LNCaP clone FGC (cell line): ENCODE measurements around the gene SDR42E1.

Experiments
- DNase-seq: peaks from one replicate; pipeline ENCODE4 v3.0.0-alpha.2; 2011; ENCODE audit warnings: low read depth
- H3K4me3 ChIP-seq: 2 replicates; pipeline ENCODE4 v1.5.1; 2011; ENCODE audit warnings: mild to moderate bottlenecking, low read depth, low read length, control low read depth
- TF ChIP-seq, protein P1 (sequence below): IDR thresholded peaks from 2 replicates; pipeline ENCODE4 v1.5.1; 2012; ENCODE audit warnings: mild to moderate bottlenecking; ENCODE audit not compliant: control insufficient read depth, insufficient read depth; ENCODE audit errors: extremely low read depth

The SDR42E1 gene

DNA sequence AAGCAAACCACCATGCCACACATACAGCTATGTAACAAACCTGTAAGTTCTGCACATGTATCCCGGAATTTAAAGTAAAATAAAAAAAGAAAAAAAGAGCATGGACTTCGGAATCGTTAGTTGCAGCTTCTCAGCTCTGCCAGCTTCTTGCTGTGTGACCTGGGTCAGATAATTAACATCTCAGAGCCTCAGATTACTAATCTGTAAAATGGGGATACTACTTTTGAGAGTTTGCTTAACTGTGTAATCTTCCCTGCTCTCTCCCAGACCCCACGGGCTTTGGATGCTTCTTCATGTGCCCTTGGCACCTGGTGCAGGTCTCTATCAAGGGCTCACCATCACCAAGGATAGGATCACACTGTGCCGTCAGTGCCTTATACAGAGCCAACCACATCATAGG lies 40.4 kb upstream of the SDR42E1 start:
- no peak overlapping the region for H3K4me3 ChIP-seq
- no peak for DNase-seq
- TF ChIP-seq, protein P1, sequence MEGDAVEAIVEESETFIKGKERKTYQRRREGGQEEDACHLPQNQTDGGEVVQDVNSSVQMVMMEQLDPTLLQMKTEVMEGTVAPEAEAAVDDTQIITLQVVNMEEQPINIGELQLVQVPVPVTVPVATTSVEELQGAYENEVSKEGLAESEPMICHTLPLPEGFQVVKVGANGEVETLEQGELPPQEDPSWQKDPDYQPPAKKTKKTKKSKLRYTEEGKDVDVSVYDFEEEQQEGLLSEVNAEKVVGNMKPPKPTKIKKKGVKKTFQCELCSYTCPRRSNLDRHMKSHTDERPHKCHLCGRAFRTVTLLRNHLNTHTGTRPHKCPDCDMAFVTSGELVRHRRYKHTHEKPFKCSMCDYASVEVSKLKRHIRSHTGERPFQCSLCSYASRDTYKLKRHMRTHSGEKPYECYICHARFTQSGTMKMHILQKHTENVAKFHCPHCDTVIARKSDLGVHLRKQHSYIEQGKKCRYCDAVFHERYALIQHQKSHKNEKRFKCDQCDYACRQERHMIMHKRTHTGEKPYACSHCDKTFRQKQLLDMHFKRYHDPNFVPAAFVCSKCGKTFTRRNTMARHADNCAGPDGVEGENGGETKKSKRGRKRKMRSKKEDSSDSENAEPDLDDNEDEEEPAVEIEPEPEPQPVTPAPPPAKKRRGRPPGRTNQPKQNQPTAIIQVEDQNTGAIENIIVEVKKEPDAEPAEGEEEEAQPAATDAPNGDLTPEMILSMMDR = no peak

DNA sequence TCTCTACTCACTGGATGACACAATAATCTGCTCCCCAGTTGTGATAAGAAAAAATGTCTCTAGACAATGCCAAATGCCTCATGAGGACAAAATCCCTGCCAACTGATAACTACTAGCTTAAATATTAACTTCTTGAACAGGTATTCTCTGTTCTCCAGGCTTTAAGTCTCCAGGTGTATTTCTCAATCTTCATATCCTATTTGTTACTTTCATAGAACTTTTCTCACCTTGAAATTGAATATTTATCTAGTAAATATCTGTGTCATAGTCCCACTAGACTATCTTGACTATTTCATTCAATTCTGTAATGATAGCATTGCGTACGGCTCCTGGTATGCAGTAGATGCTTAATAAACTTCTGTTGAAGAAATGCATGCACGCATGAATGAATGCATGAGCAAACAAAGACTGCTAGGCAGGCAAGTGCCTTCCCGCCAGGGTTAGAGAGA lies 39.7 kb upstream of the SDR42E1 start:
- TF ChIP-seq, protein P1 = no peak
- no peak overlapping the region for H3K4me3 ChIP-seq
- DNase-seq = no peak

DNA sequence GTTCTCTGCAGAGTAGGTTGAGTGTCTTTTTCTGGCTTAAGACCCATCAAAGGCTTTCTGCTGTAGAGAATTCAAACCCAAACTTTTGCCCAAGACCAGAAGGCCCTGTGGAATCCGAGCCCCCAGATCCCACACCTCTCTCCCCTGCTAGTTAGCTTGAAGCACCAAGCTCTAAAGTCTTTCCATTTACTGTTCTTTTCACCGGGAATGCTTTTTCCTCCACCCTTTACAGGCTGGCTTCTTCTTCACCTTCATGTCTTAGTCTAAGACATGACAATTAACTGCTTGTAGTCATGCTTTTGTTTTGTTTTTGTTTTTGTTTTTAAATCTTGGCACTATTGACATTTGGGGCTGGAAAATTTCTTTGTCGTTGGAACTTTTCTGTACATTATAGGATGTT lies 39.2 kb upstream of the SDR42E1 start:
- TF ChIP-seq, protein P1 = no peak
- H3K4me3 ChIP-seq = no peak overlapping the region
- no peak for DNase-seq

DNA sequence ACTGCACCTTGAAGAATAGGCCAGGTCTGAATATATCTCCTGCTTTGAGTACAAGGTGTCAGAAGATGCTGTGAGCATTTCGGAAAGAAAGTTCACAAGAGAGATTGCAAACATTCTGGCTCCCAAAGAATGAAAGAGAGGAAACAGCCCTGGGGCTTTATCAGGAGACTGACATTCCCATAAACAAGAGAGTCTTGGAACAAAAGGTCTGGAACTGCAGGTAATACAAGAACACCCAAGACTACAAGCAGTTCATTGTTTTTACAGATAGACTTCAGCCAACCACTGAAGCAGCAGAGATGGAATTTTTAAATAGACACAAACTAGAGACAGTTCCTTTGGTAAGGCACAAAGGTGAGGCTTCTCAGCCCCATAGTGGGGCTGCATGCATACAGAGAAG lies 38.2 kb upstream of the SDR42E1 start:
- TF ChIP-seq, protein P1 = no peak
- no peak overlapping the region for H3K4me3 ChIP-seq
- no peak for DNase-seq

DNA sequence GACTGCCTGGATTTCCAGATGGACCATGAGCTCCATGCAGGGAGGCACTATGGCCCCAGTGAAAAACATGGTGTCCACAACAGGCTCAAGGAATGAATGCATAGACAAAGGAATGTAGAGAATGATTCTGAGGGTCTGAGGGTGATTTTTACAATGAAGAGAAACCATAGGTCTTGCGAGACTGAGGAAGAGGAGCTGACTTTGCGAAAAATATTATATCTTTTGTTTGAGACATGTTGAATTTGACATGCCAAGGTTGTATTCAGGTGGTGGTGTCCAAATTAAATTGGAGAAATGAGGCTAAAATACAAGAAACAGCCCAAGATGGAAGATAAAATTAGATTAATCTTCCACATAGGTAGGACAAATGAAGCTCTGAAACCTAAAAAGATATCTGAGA lies 36.5 kb upstream of the SDR42E1 start:
- no peak for DNase-seq
- H3K4me3 ChIP-seq = no peak overlapping the region
- TF ChIP-seq, protein P1 = no peak

DNA sequence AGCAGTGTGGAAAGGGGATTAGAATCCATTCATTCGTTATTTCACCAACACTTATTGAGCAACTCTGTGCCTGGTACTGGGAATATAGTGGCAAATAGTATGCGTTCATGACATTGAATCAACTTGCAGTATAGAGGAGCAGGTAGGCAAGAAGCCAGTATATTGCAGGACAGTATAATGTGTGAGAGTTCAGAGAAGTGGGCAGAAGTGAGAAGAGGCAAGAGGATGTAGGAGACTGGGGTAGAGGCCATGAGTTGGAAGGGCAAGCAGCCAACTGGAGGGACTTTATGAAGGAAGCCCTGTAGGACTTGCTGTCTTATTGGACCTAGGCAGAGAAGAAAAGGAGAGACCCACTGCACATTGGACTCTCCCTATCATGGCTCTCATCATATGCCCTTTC lies 36.1 kb upstream of the SDR42E1 start:
- TF ChIP-seq, protein P1 = no peak
- H3K4me3 ChIP-seq = no peak overlapping the region
- no peak for DNase-seq

DNA sequence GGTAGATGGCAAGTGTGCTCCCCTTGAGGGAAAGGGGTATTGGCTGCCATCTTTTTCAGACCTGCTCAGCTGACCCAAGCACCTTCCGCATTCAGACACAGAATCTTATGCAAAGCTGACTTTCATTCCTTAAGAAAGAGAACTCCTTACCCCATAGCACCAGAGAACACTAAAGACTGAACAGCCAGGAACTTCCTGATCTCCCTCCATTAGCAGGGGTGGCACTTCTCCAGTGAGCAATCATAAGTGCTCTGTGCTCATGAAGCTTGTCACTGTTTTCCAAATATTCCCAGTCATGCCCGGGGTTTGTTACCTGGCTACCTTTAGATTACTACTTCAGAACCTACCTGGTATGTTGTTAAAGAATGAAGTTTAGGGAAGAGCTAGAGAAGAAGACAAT lies 35.7 kb upstream of the SDR42E1 start:
- TF ChIP-seq, protein P1 = no peak
- H3K4me3 ChIP-seq = no peak overlapping the region
- no peak for DNase-seq
